ENCODE measurements around the gene PLET1. TPM values are rescaled to one million over a fixed set of nuclear protein-coding genes. Genes with fewer than 3 reads are reported as not detected.

PLET1 gene
- total RNA-seq, 1 donor from 2014 or later = not detected

DNA sequence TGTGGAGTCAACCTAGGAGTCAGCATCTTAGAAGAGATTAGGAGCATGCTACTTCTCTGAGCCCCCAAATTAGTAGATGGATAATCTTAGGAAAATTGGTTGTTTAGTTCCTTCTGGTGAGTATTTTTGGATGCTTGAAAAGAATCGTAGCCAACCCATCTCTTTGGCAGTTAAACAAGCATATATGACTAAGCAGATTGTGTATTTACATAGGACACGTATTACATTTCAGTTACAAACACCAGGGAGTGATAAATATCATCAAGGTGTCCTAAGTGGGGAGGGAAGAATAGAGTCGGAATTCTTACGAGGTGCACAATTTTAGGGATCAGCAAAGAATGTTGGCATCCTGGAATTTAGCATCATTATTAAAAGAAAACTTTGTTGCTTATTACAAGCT is 13.5 kb downstream of the PLET1 start:
- no peak overlapping the region for H3K4me3 Mint-ChIP-seq (ENCODE audit: unreplicated experiment)
- H3K9me3 Mint-ChIP-seq (ENCODE audit: low read depth) = peaks cover 19% of the 10 kb centered on the region
- TF ChIP-seq, protein P1, sequence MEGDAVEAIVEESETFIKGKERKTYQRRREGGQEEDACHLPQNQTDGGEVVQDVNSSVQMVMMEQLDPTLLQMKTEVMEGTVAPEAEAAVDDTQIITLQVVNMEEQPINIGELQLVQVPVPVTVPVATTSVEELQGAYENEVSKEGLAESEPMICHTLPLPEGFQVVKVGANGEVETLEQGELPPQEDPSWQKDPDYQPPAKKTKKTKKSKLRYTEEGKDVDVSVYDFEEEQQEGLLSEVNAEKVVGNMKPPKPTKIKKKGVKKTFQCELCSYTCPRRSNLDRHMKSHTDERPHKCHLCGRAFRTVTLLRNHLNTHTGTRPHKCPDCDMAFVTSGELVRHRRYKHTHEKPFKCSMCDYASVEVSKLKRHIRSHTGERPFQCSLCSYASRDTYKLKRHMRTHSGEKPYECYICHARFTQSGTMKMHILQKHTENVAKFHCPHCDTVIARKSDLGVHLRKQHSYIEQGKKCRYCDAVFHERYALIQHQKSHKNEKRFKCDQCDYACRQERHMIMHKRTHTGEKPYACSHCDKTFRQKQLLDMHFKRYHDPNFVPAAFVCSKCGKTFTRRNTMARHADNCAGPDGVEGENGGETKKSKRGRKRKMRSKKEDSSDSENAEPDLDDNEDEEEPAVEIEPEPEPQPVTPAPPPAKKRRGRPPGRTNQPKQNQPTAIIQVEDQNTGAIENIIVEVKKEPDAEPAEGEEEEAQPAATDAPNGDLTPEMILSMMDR (IDR thresholded peaks at IDR 0.05) = no peak
- peaks cover 17% of the 10 kb centered on the region for H3K4me1 Mint-ChIP-seq (ENCODE audit: low read depth)
- H3K36me3 Mint-ChIP-seq (ENCODE audit: low read depth) = peaks cover 17% of the 10 kb centered on the region
- H3K27me3 Mint-ChIP-seq (ENCODE audit: low read depth) = no peaks in the 10 kb centered on the region
- H3K27ac Mint-ChIP-seq (ENCODE audit: unreplicated experiment) = no peak overlapping the region
- no peak for DNase-seq (ENCODE audit: low spot score)

DNA sequence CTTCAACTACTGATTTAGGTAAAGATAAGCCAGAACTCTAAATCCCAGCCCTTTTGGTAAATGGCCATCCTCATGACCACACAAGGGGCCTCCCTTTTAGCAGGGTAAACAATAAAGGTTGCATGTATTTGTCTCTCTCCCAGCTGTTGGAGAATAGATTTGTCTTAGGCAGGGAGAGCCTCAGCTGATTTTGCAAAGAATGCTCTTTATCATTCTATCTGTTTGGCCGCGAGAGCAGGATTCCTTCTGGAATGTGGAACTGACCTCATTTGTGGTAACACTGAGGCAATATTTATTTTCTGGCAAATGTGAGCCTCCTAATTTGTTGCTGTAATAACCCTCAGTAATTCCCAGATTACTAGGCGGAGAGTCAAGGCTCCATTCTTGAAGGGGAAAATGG is 19.2 kb downstream of the PLET1 start:
- Mint-ChIP-seq H3K27ac (ENCODE audit: unreplicated experiment) (no peak overlapping the region), H3K4me1 (ENCODE audit: low read depth) (peaks cover 11% of the 10 kb centered on the region), H3K27me3 (ENCODE audit: low read depth) (no peaks in the 10 kb centered on the region), H3K4me3 (ENCODE audit: unreplicated experiment) (no peak overlapping the region), H3K36me3 (ENCODE audit: low read depth) (peaks cover 45% of the 10 kb centered on the region), H3K9me3 (ENCODE audit: low read depth) (peaks cover 19% of the 10 kb centered on the region)
- DNase-seq (ENCODE audit: low spot score) = no peak
- TF ChIP-seq, protein P1 (IDR thresholded peaks at IDR 0.05) = no peak

DNA sequence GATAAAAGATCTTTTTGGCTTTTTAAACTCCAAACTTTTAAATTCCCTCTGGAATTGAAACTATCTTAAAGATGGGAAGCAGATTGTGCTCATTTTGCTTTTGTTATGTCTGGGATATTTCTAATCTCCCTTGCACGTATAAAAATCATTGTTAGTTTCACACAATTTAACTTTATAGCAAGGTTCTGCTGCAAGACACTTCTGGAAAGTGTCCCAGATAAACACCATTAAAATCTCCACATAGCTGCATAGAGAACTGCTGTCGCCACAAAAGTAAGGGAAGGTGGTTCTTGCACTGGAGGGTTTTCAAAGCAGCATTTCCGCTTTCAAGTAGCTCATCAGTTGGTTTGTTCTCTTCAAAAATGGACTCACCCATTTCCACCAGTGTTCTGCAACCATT is 22.6 kb downstream of the PLET1 start:
- Mint-ChIP-seq H3K27ac (ENCODE audit: unreplicated experiment) (no peak overlapping the region), H3K27me3 (ENCODE audit: low read depth) (no peaks in the 10 kb centered on the region), H3K9me3 (ENCODE audit: low read depth) (no peaks in the 10 kb centered on the region), H3K4me3 (ENCODE audit: unreplicated experiment) (no peak overlapping the region), H3K36me3 (ENCODE audit: low read depth) (peaks cover 47% of the 10 kb centered on the region), H3K4me1 (ENCODE audit: low read depth) (peaks cover 11% of the 10 kb centered on the region)
- no peak for DNase-seq (ENCODE audit: low spot score)
- TF ChIP-seq, protein P1 (IDR thresholded peaks at IDR 0.05) = no peak

DNA sequence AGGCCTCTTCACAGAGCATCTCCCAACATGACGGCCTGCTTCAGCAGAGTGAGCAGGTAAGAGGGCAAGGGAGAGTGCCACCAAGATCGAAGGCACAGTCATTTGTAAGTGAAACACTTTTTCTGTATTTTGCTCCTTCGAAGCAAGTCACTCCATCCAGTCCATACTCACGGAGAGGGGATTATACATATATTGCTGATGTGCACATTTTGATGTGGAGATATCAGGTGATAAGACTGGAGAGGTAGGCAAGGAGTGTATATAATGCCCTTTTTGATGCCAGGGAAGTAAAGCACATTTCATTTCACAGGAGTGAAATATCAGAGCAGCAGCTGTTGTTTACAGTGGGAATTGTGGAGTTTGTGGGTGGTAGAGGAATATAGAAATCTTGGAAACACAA is 23.2 kb downstream of the PLET1 start:
- no peaks in the 10 kb centered on the region for H3K9me3 Mint-ChIP-seq (ENCODE audit: low read depth)
- H3K27me3 Mint-ChIP-seq (ENCODE audit: low read depth) = no peaks in the 10 kb centered on the region
- no peak overlapping the region for H3K27ac Mint-ChIP-seq (ENCODE audit: unreplicated experiment)
- H3K4me1 Mint-ChIP-seq (ENCODE audit: low read depth) = peaks cover 11% of the 10 kb centered on the region
- TF ChIP-seq, protein P1 (IDR thresholded peaks at IDR 0.05) = no peak
- no peak for DNase-seq (ENCODE audit: low spot score)
- no peak overlapping the region for H3K4me3 Mint-ChIP-seq (ENCODE audit: unreplicated experiment)
- peaks cover 41% of the 10 kb centered on the region for H3K36me3 Mint-ChIP-seq (ENCODE audit: low read depth)

DNA sequence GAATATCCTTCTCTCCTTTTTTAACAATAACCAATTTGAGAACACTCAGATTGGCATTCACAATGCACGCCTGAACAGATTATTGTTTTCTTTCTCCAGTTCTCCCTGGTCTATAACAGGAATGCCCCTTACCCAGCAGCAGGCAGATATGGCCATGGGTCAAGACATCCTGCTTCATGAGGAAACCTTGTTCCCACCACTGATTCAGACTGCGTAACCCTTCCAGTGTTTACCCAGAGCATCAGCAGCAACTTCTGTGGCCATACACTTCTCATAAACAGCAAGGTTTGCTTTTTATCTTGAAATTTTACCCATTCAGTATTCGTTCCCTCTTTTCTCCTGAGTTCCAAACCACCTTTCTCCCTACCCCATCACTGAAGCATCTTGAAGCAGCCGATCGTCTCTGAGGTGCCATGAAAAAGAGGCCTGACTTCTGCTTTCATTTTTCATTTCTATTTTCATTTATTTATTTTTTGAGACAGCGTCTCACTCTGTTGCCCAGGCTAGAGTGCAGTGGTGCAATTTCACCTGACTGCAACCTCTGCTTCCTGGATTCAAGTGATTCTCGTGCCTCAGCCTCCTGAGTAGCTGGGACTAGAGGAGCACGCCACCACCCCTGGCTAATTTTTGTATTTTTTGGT is 24.8 kb downstream of the PLET1 start:
- H3K4me3 Mint-ChIP-seq (ENCODE audit: unreplicated experiment) = no peak overlapping the region
- TF ChIP-seq, protein P1 (IDR thresholded peaks at IDR 0.05) = no peak
- no peak overlapping the region for H3K27ac Mint-ChIP-seq (ENCODE audit: unreplicated experiment)
- H3K4me1 Mint-ChIP-seq (ENCODE audit: low read depth) = peaks cover 11% of the 10 kb centered on the region
- peaks cover 40% of the 10 kb centered on the region for H3K36me3 Mint-ChIP-seq (ENCODE audit: low read depth)
- no peaks in the 10 kb centered on the region for H3K27me3 Mint-ChIP-seq (ENCODE audit: low read depth)
- DNase-seq (ENCODE audit: low spot score) = no peak
- no peaks in the 10 kb centered on the region for H3K9me3 Mint-ChIP-seq (ENCODE audit: low read depth)

Measured in chondrocyte (in vitro differentiated cells).